Smooth muscle cell (in vitro differentiated cells): Measurements from ENCODE around the gene YY1. TPM values are rescaled to one million over a fixed set of nuclear protein-coding genes. Genes with fewer than 3 reads are reported as not detected.

Experiments
- DNase-seq: peaks from one replicate; lab custom pipeline; 2025; ENCODE audit not compliant: unreplicated experiment; lab: John Stamatoyannopoulos, UW
- H2AFZ ChIP-seq: fragments of 200-600 bp; sonication (generic); 2 replicates; pipeline ENCODE4 v1.6.0; 2016; ENCODE audit warnings: antibody characterized with exemption, low read depth, mild to moderate bottlenecking
- H3F3A ChIP-seq: fragments of 200-600 bp; sonication (generic); 2 replicates; pipeline ENCODE4 v1.6.0; 2017; ENCODE audit warnings: antibody characterized with exemption, low read depth
- H3K27ac ChIP-seq: fragments of 200-600 bp; sonication (generic); 2 replicates; pipeline ENCODE4 v1.5.1; 2016; ENCODE audit warnings: low read depth, mild to moderate bottlenecking
- H3K27me3 ChIP-seq: fragments of 200-600 bp; sonication (generic); 2 replicates; pipeline ENCODE4 v1.6.1; 2016; ENCODE audit warnings: low read depth, mild to moderate bottlenecking
- H3K36me3 ChIP-seq: fragments of 200-600 bp; sonication (generic); 2 replicates; pipeline ENCODE4 v1.5.1; 2016; ENCODE audit warnings: low read depth
- H3K4me1 ChIP-seq: fragments of 200-600 bp; sonication (generic); 2 replicates; pipeline ENCODE4 v1.5.1; 2016; ENCODE audit warnings: low read depth
- H3K4me2 ChIP-seq: fragments of 200-600 bp; sonication (generic); 2 replicates; pipeline ENCODE4 v1.6.0; 2016; ENCODE audit warnings: mild to moderate bottlenecking
- H3K4me3 ChIP-seq: fragments of 200-600 bp; sonication (generic); 2 replicates; pipeline ENCODE4 v1.5.1; 2016; ENCODE audit warnings: mild to moderate bottlenecking
- H3K79me2 ChIP-seq: fragments of 200-600 bp; sonication (generic); 2 replicates; pipeline ENCODE4 v1.6.0; 2016; ENCODE audit warnings: low read depth, mild to moderate bottlenecking
- H3K9ac ChIP-seq: fragments of 200-600 bp; sonication (generic); 2 replicates; pipeline ENCODE4 v1.6.0; 2016; ENCODE audit warnings: low read depth
- H3K9me3 ChIP-seq: fragments of 200-600 bp; sonication (generic); replicated peaks from 2 replicates; pipeline ENCODE4 v1.5.1; 2016; ENCODE audit warnings: low read depth
- H4K20me1 ChIP-seq: fragments of 200-600 bp; sonication (generic); 2 replicates; pipeline ENCODE4 v1.6.0; 2016; ENCODE audit warnings: low read depth
- CTCF ChIP-seq: fragments of 200-600 bp; sonication (generic); IDR thresholded peaks from 2 replicates; pipeline ENCODE4 v1.5.1; 2017; ENCODE audit warnings: borderline replicate concordance, mild to moderate bottlenecking, antibody characterized with exemption; ENCODE audit not compliant: insufficient read depth, poor library complexity, severe bottlenecking
- WGBS: methylation state at CpG from one replicate; pipeline ENCODE4 v1.1.7; 2016; ENCODE audit warnings: low lambda C conversion rate; 5-methylcytosine and 5-hydroxymethylcytosine counted together
- polyA plus RNA-seq: library from polyadenylated mRNA; unstranded; fragments of >200 nt; fragmentation: Nextera tagmentation; extraction: Ambion mirVana; gene quantifications from 2 replicates; pipeline ENCODE4 v1.2.1, GENCODE V29; 2016
- total RNA-seq: library from RNA; depleted of rRNA; stranded (reverse); fragments of >200 nt; gene quantifications from 2 replicates; pipeline ENCODE4 v1.2.3, GENCODE V29; 2014

The YY1 gene
- total and polyA plus RNA-seq, 2 experiments from 2014 or later, result 28.2 to 48.7 TPM

- no peak overlapping the region for H3K4me3 ChIP-seq
- TF ChIP-seq CTCF, result no peak
- H3F3A ChIP-seq, result peaks cover 16% of the 10 kb centered on the region
- no peak overlapping the region for H3K9ac ChIP-seq
- no peaks in the 10 kb centered on the region for H3K36me3 ChIP-seq
- H4K20me1 ChIP-seq, result peaks cover 23% of the 10 kb centered on the region
- H3K4me2 ChIP-seq, result peak overlapping the region; percentile 23
- H3K27me3 ChIP-seq, result no peaks in the 10 kb centered on the region
- H3K9me3 ChIP-seq, result no peaks in the 10 kb centered on the region
- no peak for DNase-seq
- no peak overlapping the region for H2AFZ ChIP-seq
- peak overlapping the region; percentile 33 for H3K27ac ChIP-seq
- H3K4me1 ChIP-seq, result peaks cover 39% of the 10 kb centered on the region
- peaks cover 54% of the 10 kb centered on the region for H3K79me2 ChIP-seq
- WGBS, result 74% methylated on average over 12 of the region's 12 CpGs
These were observed 15.4 kb upstream of the YY1 start for GRCh38 chr14:100223332-100224201.

GRCh38 chr14:100224229-100224866 is 14.6 kb upstream of the YY1 start:
- Histone ChIP-seq H3K9ac (no peak overlapping the region), H4K20me1 (peaks cover 30% of the 10 kb centered on the region), H3K4me2 (peak overlapping the region; percentile 23), H3F3A (peaks cover 16% of the 10 kb centered on the region), H3K4me1 (peaks cover 39% of the 10 kb centered on the region), H3K36me3 (no peaks in the 10 kb centered on the region), H2AFZ (no peak overlapping the region), H3K4me3 (no peak overlapping the region), H3K27me3 (no peaks in the 10 kb centered on the region), H3K9me3 (no peaks in the 10 kb centered on the region), H3K79me2 (peaks cover 61% of the 10 kb centered on the region), H3K27ac (peak overlapping the region; percentile 33)
- 93% methylated on average over 4 of the region's 4 CpGs for WGBS
- DNase-seq, result no peak
- TF ChIP-seq CTCF, result no peak

GRCh38 chr14:100225169-100225568 is 13.8 kb upstream of the YY1 start:
- Histone ChIP-seq H3K4me2 (no peak overlapping the region), H3K27me3 (no peaks in the 10 kb centered on the region), H3K36me3 (no peaks in the 10 kb centered on the region), H3K9ac (no peak overlapping the region), H3F3A (peaks cover 16% of the 10 kb centered on the region), H2AFZ (no peak overlapping the region), H3K9me3 (no peaks in the 10 kb centered on the region), H3K79me2 (peaks cover 62% of the 10 kb centered on the region), H3K4me3 (no peak overlapping the region), H3K27ac (no peak overlapping the region), H3K4me1 (peaks cover 39% of the 10 kb centered on the region), H4K20me1 (peaks cover 39% of the 10 kb centered on the region)
- no peak for TF ChIP-seq CTCF
- DNase-seq, result no peak
- 97% methylated on average over 4 of the region's 4 CpGs for WGBS
